ACHN (cell line): Measurements from ENCODE around the gene ATP9B.
A peak's percentile ranks its signal among the peaks of the same experiment; 100 is the strongest.
"Not testable (repeated sequence)": the region's sequence is repeated elsewhere in the genome, so short reads cannot be mapped to it uniquely, and the experiment has no call there.

Source experiments
- DNase-seq: peaks from one replicate; pipeline ENCODE4 v3.0.0-alpha.2; 2015
- in situ Hi-C: cut with HindIII; loops from 2 replicates; pipeline ENCODE4 v1.10.0; 2017; ENCODE audit warnings: low sequenced_read_pairs, low pct_ligation_motif_present, low pct_unique_long_range_greater_than_20kb

The ATP9B gene

GRCh38 chr18:79356435-79356834 lies 287.2 kb downstream of the ATP9B start:
- no peak for DNase-seq
- in situ Hi-C loops, result no loop called here

- in situ Hi-C loops, result no loop called here
- DNase-seq, result no peak
Measured at GRCh38 chr18:79360933-79361332, 291.7 kb downstream of the ATP9B start.

GRCh38 chr18:79361766-79362522 lies 292.8 kb downstream of the ATP9B start:
- DNase-seq, result peak; percentile 41
- in situ Hi-C loops, result no loop called here

- in situ Hi-C loops, result no loop called here
Measured at GRCh38 chr18:79365701-79366100, 296.5 kb downstream of the ATP9B start.

GRCh38 chr18:79366177-79367094 lies 297.2 kb downstream of the ATP9B start:
- in situ Hi-C loops, result no loop called here
- no peak for DNase-seq

More at GRCh38 chr18:79365701-79366100, 296.5 kb downstream of the ATP9B start:
- DNase-seq, result no peak

- no peak for DNase-seq
- in situ Hi-C loops, result no loop called here
Measured at GRCh38 chr18:79367480-79367879, 298.3 kb downstream of the ATP9B start.

GRCh38 chr18:79367989-79368388 lies 298.8 kb downstream of the ATP9B start:
- no peak for DNase-seq

GRCh38 chr18:79368681-79369080 lies 299.5 kb downstream of the ATP9B start:
- in situ Hi-C loops, result no loop called here
- DNase-seq, result no peak

More at GRCh38 chr18:79367989-79368388, 298.8 kb downstream of the ATP9B start:
- in situ Hi-C loops, result no loop called here

- in situ Hi-C loops, result no loop called here
- DNase-seq, result no peak
Measured at GRCh38 chr18:79371561-79372121, 302.4 kb downstream of the ATP9B start.

- DNase-seq, result no peak
- in situ Hi-C loops, result no loop called here
Measured at GRCh38 chr18:79372461-79372860, 303.3 kb downstream of the ATP9B start.

GRCh38 chr18:79372991-79373390 lies 303.8 kb downstream of the ATP9B start:
- in situ Hi-C loops, result no loop called here
- DNase-seq, result no peak

- DNase-seq, result no peak
- in situ Hi-C loops, result no loop called here
Measured at GRCh38 chr18:79373736-79374135, 304.5 kb downstream of the ATP9B start.

- in situ Hi-C loops, result no loop called here
- no peak for DNase-seq
Measured at GRCh38 chr18:79374408-79375171, 305.4 kb downstream of the ATP9B start.

GRCh38 chr18:79375441-79376154 lies 306.4 kb downstream of the ATP9B start:
- no peak for DNase-seq
- in situ Hi-C loops, result no loop called here

- DNase-seq, in situ Hi-C loops: not testable (repeated sequence)
Measured at GRCh38 chr18:79376661-79377060, 307.5 kb downstream of the ATP9B start.

- DNase-seq, result no peak
- in situ Hi-C loops, result no loop called here
Measured at GRCh38 chr18:79377187-79377891, 308.1 kb downstream of the ATP9B start.

- in situ Hi-C loops, result no loop called here
- no peak for DNase-seq
Measured at GRCh38 chr18:79378536-79379250, 309.5 kb downstream of the ATP9B start.
